ENCODE measurements around the gene DRG2. TPM values are rescaled to one million over a fixed set of nuclear protein-coding genes. Genes with fewer than 3 reads are reported as not detected.

The DRG2 gene
- total and polyA plus RNA-seq, 11 donors: 17.5 to 29.0 (median 21.4) TPM

DNA sequence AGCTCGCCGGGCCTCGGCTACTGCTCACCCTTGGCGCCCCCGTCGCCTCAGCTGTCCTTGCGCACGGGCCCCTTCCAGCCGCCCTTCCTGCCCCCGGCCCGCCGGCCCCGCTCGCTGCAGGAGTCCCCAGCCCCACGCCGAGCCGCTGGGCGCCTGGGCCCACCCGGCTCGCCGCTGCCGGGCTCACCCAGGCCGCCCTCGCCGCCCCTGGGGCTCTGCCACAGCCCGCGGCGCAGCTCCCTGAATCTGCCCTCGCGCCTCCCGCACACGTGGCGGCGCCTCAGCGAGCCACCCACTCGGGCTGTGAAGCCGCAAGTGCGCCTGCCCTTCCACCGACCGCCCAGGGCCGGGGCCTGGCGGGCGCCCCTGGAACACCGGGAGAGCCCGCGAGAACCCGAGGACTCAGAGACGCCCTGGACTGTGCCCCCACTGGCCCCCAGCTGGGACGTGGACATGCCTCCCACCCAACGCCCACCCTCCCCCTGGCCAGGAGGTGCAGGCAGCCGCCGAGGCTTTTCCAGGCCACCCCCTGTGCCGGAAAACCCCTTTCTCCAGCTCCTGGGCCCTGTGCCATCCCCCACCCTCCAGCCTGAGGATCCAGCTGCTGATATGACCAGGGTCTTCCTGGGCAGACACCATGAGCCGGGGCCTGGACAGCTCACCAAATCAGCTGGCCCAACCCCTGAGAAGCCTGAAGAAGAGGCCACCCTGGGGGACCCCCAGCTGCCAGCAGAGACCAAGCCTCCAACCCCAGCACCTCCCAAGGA lies 33.6 kb downstream of the DRG2 start:
- peaks cover 0 to 11% (median 0%) of the 10 kb centered on the region in 12 donors for H3K9me3 ChIP-seq
- H3K36me3 ChIP-seq: no peaks in the 10 kb centered on the region
- DNase-seq: no peak
- peaks cover 0 to 8% (median 0%) of the 10 kb centered on the region in 9 donors for H3K27me3 ChIP-seq
- no peaks in the 10 kb centered on the region for H3K4me1 ChIP-seq
- no peak overlapping the region for H3K27ac ChIP-seq
- 84 to 92% (median 91%) methylated on average over 38 to 54 of the region's 54 CpGs; no CpG with 5 or more reads in 1 of the 4 donors for WGBS, 4 donors
- no peak for ATAC-seq
- intact Hi-C loops (cut with DNase I): no loop called here
- no peak for TF ChIP-seq POLR2A (IDR thresholded peaks at IDR 0.05)
- TF ChIP-seq, protein P1, sequence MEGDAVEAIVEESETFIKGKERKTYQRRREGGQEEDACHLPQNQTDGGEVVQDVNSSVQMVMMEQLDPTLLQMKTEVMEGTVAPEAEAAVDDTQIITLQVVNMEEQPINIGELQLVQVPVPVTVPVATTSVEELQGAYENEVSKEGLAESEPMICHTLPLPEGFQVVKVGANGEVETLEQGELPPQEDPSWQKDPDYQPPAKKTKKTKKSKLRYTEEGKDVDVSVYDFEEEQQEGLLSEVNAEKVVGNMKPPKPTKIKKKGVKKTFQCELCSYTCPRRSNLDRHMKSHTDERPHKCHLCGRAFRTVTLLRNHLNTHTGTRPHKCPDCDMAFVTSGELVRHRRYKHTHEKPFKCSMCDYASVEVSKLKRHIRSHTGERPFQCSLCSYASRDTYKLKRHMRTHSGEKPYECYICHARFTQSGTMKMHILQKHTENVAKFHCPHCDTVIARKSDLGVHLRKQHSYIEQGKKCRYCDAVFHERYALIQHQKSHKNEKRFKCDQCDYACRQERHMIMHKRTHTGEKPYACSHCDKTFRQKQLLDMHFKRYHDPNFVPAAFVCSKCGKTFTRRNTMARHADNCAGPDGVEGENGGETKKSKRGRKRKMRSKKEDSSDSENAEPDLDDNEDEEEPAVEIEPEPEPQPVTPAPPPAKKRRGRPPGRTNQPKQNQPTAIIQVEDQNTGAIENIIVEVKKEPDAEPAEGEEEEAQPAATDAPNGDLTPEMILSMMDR (IDR thresholded peaks at IDR 0.05): no peak
- no peak overlapping the region for H3K4me3 ChIP-seq

GRCh38 chr17:18122990-18123753 lies 35.4 kb downstream of the DRG2 start:
- peaks cover 0 to 8% (median 0%) of the 10 kb centered on the region in 9 donors for H3K27me3 ChIP-seq
- H3K36me3 ChIP-seq: no peaks in the 10 kb centered on the region
- no peaks in the 10 kb centered on the region for H3K4me1 ChIP-seq
- DNase-seq (no peak), ATAC-seq (no peak)
- intact Hi-C loops (cut with DNase I): no loop called here
- H3K27ac ChIP-seq: no peak overlapping the region
- no peak overlapping the region for H3K4me3 ChIP-seq
- TF ChIP-seq POLR2A (IDR thresholded peaks at IDR 0.05): no peak
- TF ChIP-seq, protein P1 (IDR thresholded peaks at IDR 0.05): no peak
- H3K9me3 ChIP-seq: peaks cover 0 to 11% (median 0%) of the 10 kb centered on the region in 12 donors
- WGBS, 4 donors: 85 to 89% (median 87%) methylated on average over 25 to 31 of the region's 31 CpGs

DNA sequence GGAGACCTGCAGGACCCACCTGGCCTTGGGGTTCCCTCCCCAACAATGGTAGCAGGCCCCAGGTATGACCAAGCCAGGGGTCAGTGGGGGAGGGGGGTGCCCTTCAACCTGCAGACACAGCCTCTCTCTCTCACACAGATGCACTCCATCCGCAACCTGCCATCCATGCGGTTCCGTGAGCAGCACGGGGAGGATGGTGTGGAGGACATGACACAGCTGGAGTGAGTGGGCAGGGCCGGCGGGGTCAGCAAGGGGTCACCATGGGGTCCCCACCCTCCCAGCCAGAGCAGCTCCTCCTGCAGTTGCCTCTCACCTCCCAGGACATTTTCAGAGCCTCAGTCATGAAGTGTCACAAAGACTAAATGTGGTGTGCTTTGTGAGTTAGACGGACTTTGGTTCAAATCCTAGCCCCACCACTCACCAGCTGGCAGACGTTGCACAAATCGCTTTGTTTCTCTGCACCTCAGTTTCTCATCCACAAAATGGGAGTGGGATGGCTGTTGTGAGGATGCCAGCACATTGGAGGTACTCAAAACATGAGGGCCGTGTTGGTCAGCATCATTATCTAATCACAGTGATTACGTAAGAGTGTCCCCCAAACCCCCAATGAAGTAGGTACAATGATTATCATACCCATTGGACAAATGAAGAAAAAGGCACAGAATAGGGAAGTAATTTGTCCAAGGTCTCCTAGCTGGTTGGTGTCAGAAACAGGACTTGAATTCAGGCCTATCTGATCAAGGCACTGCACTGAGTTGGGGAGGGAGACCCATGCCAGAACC lies 36.8 kb downstream of the DRG2 start:
- Histone ChIP-seq H3K4me1 (no peaks in the 10 kb centered on the region), H3K9me3 (peaks cover 0 to 9% (median 0%) of the 10 kb centered on the region in 12 donors), H3K27ac (no peak overlapping the region), H3K36me3 (no peaks in the 10 kb centered on the region), H3K27me3 (peaks cover 0 to 8% (median 0%) of the 10 kb centered on the region in 9 donors), H3K4me3 (no peak overlapping the region)
- TF ChIP-seq, protein P1 (IDR thresholded peaks at IDR 0.05): no peak
- no peak for TF ChIP-seq POLR2A (IDR thresholded peaks at IDR 0.05)
- no peak for ATAC-seq
- intact Hi-C loops (cut with DNase I): no loop called here
- no peak for DNase-seq
- 67 to 73% (median 70%) methylated on average over 8 to 11 of the region's 11 CpGs for WGBS, 4 donors
